GDM1 (cell line): ENCODE measurements around the gene PTGIS.

Experiments used
- DNase-seq: peaks from one replicate; lab custom pipeline; 2025; lab: John Stamatoyannopoulos, UW

The PTGIS gene

GRCh38 chr20:49595811-49596561, 28.0 kb upstream of the PTGIS start:
- no peak for DNase-seq

GRCh38 chr20:49595346-49595745, 27.4 kb upstream of the PTGIS start:
- no peak for DNase-seq

- no peak for DNase-seq
These were observed 27.0 kb upstream of the PTGIS start for GRCh38 chr20:49594931-49595315.

DNA sequence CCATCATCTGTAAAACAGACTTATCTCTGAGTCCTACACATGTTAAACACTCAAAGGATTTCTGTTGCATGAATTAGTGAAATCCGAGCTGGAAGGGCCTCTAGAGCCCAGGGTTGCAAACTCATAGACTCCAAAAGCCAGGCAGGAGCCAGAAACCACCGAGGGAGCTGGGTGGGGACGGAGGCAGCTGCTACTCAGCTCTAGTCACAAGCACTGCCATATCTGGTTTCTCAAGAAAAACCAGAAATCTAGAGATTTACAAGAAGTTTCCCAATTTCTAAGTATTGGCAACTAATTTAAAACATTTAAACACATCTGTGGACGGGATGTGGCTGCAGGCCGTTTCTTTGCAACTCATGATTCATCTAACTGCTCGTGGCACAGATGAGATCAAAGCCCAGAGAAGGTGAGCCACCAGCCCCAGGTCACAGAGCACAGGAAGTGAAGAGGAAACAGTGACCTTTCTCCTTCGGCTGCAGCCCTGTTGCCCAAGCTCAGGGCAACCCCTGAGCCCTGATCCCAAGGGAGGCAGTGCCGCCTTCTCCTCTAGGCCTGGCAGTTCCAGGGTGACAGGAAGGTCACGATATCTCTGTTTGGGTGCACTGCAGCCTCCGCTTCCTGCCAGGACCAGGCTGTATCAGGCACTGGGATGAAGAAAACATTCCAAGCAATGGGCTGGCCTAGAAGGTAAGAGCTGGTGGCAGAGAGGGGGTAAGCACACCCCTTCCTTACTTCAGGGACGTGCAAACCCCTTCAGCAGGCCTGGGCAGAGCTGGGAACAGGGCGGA, 26.4 kb upstream of the PTGIS start:
- no peak for DNase-seq

- DNase-seq, result no peak
These were observed 25.7 kb upstream of the PTGIS start for GRCh38 chr20:49593466-49594142.

DNA sequence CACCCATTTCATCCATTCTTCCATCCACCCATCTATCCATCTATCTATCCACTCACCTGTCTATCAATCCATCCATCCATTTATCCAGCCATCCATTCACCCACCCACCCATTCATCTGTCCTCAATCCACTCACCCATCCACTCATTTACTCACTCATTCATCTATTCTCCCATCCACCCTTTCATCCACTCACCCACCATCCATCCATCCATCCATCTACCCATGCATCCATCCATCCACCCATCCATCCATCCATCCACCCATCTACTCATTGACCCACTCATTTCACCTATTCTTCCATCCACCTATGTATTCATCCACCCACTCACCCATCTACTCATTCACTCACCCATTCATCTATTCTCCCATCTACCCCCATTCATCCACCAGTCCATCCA, 24.2 kb upstream of the PTGIS start:
- no peak for DNase-seq

- DNase-seq, result no peak
These were observed 23.4 kb upstream of the PTGIS start for GRCh38 chr20:49591217-49591865.

- no peak for DNase-seq
These were observed 22.5 kb upstream of the PTGIS start for GRCh38 chr20:49590163-49591017.

GRCh38 chr20:49589747-49590146, 21.8 kb upstream of the PTGIS start:
- DNase-seq, result no peak

GRCh38 chr20:49587111-49587570, 19.2 kb upstream of the PTGIS start:
- DNase-seq, result no peak

DNA sequence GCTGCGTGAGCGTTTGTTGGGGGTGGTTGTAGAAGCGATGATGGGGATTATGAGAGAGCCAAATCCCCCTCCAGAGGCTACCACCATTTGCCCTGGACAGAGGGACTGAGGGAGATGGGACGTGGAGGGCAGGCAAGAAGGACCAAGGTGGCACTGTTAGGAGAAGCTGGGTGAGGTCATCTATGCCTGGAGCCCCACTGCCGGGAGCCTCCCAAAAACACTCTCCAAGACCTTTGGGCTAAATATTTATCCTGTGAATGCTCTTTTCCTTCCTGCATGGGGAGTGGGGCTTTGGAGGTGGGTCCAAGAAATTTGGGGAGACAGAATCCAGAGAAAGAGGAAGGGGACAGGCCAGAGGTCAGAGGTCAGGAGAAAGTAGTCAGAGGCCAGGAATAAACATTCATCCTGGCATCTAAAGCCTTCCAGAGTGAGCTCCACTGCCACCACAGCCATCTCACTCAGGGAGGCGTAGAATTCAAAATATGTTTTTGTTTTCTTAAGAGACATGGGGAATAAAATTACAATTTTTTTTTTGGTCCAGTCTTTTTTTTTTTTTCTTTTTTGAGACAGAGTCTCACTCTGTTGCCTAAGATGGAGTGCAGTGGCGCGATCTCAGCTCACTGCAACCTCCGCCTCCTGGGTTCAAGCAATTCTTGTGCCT, 17.8 kb upstream of the PTGIS start:
- no peak for DNase-seq

DNA sequence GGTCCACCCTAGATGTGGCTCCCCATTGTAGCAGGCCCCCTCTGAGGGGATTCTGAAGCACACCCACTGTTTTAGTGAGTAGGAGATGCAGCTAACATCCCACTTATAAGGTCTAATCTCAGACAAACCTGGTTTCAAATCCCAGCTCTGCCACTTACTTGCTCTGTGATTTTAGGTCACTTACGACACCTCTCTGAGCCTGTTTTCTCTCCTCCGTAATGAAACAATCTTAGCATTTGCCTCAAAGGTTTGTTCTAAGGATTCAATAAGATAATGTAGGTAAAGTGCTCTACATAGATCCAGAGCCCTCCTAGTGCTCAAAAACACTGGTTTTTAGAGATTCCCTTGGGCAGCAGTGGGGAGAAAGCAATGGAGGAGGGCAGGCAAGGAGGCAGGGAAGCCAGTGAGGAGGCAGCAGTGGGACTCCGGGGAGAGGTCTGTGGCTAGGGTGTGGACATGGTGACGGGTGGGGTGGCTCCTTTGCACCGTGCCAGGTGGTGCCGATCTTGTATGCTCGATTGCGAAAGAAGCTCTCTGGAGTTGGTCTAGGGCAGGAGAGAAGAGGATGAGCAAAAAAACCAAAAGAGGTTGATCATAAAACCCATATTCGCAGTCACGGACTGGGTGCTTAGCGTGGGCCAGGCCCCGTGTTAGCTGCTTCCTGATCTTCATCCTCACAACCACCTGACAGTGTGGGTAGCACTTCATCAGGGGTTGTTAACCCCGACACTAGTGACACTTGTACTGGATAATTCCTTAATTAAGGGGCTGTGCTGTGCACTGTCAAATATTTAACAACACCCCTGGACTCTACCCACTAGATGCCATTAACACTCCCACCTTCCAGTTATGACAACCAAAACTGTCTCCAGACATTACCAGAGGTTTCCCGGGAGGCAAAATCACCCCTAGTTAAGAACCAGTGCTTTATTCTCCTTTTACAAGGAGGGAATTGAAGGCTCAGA, 16.8 kb upstream of the PTGIS start:
- no peak for DNase-seq

DNA sequence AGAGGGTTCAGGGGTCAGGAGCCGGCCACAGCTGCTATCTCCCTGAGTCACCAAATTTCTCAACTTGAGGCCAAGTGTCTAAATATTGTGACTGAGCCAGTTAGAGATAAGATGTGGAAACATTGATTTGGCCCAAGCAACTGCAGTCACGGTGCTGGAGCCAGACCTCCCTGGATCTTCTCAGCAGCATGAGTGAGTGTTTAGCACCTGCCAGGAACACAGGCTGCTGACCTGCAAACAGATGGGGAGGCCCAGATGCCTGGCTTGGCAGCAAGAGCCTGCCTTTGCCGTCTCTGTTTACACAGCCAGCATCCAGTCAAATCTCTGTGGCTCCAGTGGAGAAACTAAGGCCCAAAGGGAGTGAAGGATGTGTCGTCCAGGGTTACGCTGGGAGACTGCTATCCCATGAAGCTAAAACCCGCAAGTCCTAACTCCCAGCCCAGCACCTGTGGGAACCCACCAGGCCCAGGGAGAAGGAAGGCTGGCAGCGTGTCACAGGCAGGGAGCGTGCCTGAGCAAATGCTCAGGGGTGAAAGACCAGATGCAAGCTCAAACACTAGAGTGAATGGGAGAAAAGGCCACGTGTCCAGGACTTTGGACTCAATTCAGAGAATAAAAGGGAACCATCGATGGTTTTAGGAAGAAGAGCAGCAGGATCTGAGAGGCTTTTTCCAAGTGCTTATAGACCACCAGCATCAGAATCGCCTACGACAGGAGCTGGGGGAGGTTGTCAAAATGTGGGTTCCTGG, 15.9 kb upstream of the PTGIS start:
- no peak for DNase-seq

DNA sequence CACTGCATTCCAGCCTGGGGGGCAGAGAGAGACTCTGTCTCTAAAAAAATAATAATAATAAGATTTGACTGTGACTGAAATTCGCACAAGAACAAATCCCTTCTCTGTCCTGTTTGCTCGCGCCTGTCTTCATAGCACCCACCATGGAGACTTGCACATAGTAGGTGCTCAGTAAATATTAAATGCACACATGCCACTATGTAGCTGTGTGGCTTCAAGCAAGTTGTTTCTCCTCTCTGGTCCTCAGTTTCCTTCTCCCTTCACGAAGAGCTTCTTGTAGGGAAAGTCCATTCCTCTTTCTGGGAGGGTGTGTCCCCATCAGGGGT, 15.4 kb upstream of the PTGIS start:
- no peak for DNase-seq

- no peak for DNase-seq
These were observed 14.7 kb upstream of the PTGIS start for GRCh38 chr20:49582413-49583334.

DNA sequence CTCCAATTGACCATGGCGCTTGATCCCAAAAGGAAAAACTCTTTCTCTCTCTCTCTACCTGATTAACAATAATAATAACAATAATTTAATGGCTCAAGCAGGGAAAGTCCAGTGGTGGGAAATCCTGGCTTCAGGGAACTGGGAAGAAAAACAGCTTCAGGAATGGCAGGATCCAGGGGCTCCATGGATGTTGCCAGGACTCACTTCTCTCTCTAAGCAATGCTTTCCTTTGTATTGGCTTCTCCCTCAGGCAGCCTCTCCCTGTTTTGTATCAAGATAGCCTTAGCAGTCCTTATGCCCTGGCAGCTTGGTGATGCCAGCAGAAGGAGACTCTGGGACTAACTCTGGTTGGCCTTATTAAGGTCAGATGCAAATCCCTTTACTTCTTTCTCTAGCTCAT, 13.5 kb upstream of the PTGIS start:
- no peak for DNase-seq

- DNase-seq, result no peak
These were observed 12.9 kb upstream of the PTGIS start for GRCh38 chr20:49580813-49581174.
